Measurements from ENCODE around the gene SLC6A12.
"Not testable (repeated sequence)": the region's sequence is repeated elsewhere in the genome, so short reads cannot be mapped to it uniquely, and the experiment has no call there.

SLC6A12 gene
- total RNA-seq = 0 to 0.07 reads per million in 2 donors

- no peak for DNase-seq
These were observed at the start of gene SLC6A12 for GRCh38 chr12:214003-214741. Gene SLC6A12, minus strand, starts transcription at chr12:214157. Its CDS starts 4,171 bp downstream, at chr12:209986.

- no peak for DNase-seq
These were observed 49.6 kb upstream of the SLC6A12 start for GRCh38 chr12:263574-263973.

- no peak for DNase-seq
These were observed 48.9 kb upstream of the SLC6A12 start, which contains the start of gene SLC6A13 for GRCh38 chr12:262817-263216. Gene SLC6A13, minus strand, starts transcription at chr12:262836. Its CDS starts 2,784 bp downstream, at chr12:260052.

GRCh38 chr12:262113-262512, 48.2 kb upstream of the SLC6A12 start:
- DNase-seq = no peak

- DNase-seq = no peak
These were observed 43.8 kb upstream of the SLC6A12 start for GRCh38 chr12:257521-258321.

- no peak for DNase-seq
These were observed 43.0 kb upstream of the SLC6A12 start for GRCh38 chr12:256958-257357.

- no peak for DNase-seq
These were observed 42.3 kb upstream of the SLC6A12 start for GRCh38 chr12:256225-256624.

GRCh38 chr12:254912-255311, 41.0 kb upstream of the SLC6A12 start:
- DNase-seq = no peak

- DNase-seq = no peak
These were observed 40.1 kb upstream of the SLC6A12 start for GRCh38 chr12:254039-254438.

- no peak for DNase-seq
These were observed 39.3 kb upstream of the SLC6A12 start for GRCh38 chr12:253116-253831.

- DNase-seq = no peak
These were observed 38.7 kb upstream of the SLC6A12 start for GRCh38 chr12:252636-253035.

- no peak for DNase-seq
These were observed 33.3 kb upstream of the SLC6A12 start for GRCh38 chr12:247271-247670.

GRCh38 chr12:243381-243780, 29.4 kb upstream of the SLC6A12 start:
- DNase-seq = peak in 1 of 5 experiments; percentile 72

- DNase-seq = no peak
These were observed 28.5 kb upstream of the SLC6A12 start for GRCh38 chr12:242496-242895.

GRCh38 chr12:241266-241665, 27.3 kb upstream of the SLC6A12 start:
- no peak for DNase-seq

- DNase-seq = no peak
These were observed 26.6 kb upstream of the SLC6A12 start for GRCh38 chr12:240566-240965.

- DNase-seq = no peak
These were observed 24.9 kb upstream of the SLC6A12 start for GRCh38 chr12:238736-239398.

GRCh38 chr12:238116-238515, 24.2 kb upstream of the SLC6A12 start:
- DNase-seq = no peak

GRCh38 chr12:237026-237815, 23.3 kb upstream of the SLC6A12 start:
- DNase-seq = no peak

- DNase-seq = no peak
These were observed 22.5 kb upstream of the SLC6A12 start for GRCh38 chr12:236445-236844.

- not testable (repeated sequence) for DNase-seq
These were observed 22.0 kb upstream of the SLC6A12 start for GRCh38 chr12:235967-236366.

GRCh38 chr12:234891-235415, 21.0 kb upstream of the SLC6A12 start:
- no peak for DNase-seq
